HepG2 (cell line): ENCODE data around the gene DNAAF1. TPM values are rescaled to one million over a fixed set of nuclear protein-coding genes. Genes with fewer than 3 reads are reported as not detected.

Source experiments
- ATAC-seq: fragments of 200-7000 bp; cut with Tn5 transposase; 3 replicates; pipeline ENCODE4 v1.9.1; 2020; ENCODE audit warnings: mild to moderate bottlenecking, moderate library complexity
- BruUV-seq: library from RNA; stranded (reverse); fragments of 400-500 nt; replicated peaks from 2 replicates; lab custom pipeline; 2021; lab: Mats Ljungman, UMichigan
- CTCF ChIA-PET: fragments of 300-600 bp; formaldehyde crosslinking; extraction: SDS; loops from one replicate; lab custom pipeline; 2021; ENCODE audit warnings: low total read pairs, inconsistent platforms, low intra/inter-chr PET ratio; lab: Yijun Ruan, JAX
- POLR2A ChIA-PET: fragments of 350-600 bp; sonication (Branson Sonifier 250); formaldehyde crosslinking; loops from one replicate; lab custom pipeline; 2020; ENCODE audit warnings: antibody characterized with exemption, inconsistent platforms; lab: Yijun Ruan, JAX
- DNase-seq: peaks from one replicate; pipeline ENCODE4 v3.0.0-alpha.2; 2015; ENCODE audit warnings: low spot score
- FAIRE-seq: peaks from 3 replicates; lab custom pipeline; 2011; peaks lifted over from hg19 to GRCh38; lab: Jason Lieb, UNC
- H2AFZ ChIP-seq: one replicate; pipeline ENCODE4 v1.6.1; 2011; ENCODE audit warnings: low read length, inconsistent platforms
- H3K27ac ChIP-seq: fragments of 300-600 bp; 3 replicates; pipeline ENCODE4 v1.8.0; 2011; ENCODE audit warnings: mixed run types, mild to moderate bottlenecking, mixed read lengths, low read length, inconsistent platforms; ENCODE audit not compliant: insufficient read depth; ENCODE audit errors: extremely low read length
- H3K27me3 ChIP-seq, 2 experiments: fragments of 200-600 bp in 1 of 2; 2 replicates in 1 of 2; 3 replicates in 1 of 2; pipeline versions ENCODE4 v1.6.0 to v1.8.0; 2011; ENCODE audit warnings: low read length in 2 of 2, mild to moderate bottlenecking in 2 of 2, moderate library complexity in 2 of 2, inconsistent platforms in 1 of 2; ENCODE audit not compliant: insufficient read depth in 2 of 2, control insufficient read depth in 1 of 2
- H3K36me3 ChIP-seq, 2 experiments: fragments of 200-600 bp in 1 of 2; replicated peaks in 1 of 2; 2 replicates in 1 of 2; 3 replicates in 1 of 2; pipeline versions ENCODE4 v1.5.1 to v1.8.0; 2011; ENCODE audit warnings: low read length in 2 of 2, inconsistent platforms in 1 of 2; ENCODE audit not compliant: insufficient read depth in 2 of 2, control insufficient read depth in 1 of 2
- H3K4me1 ChIP-seq: 2 replicates; pipeline ENCODE4 v1.5.1; 2012; ENCODE audit warnings: low read length, inconsistent platforms; ENCODE audit not compliant: insufficient read depth
- H3K4me2 ChIP-seq: 2 replicates; pipeline ENCODE4 v1.6.0; 2011; ENCODE audit warnings: low read depth, low read length, inconsistent platforms
- H3K4me3 ChIP-seq, 3 experiments: fragments of 200-600 bp in 1 of 3; sonication (generic), shearing (Covaris generic) in 1 of 3; replicated peaks in 1 of 3; 2 replicates each; pipeline ENCODE4 v1.5.1; 2011 to 2016; ENCODE audit warnings: low read length in 3 of 3, inconsistent platforms in 2 of 3, low read depth in 2 of 3, mild to moderate bottlenecking in 2 of 3, control low read depth in 1 of 3, mixed read lengths in 1 of 3; ENCODE audit not compliant: insufficient read depth in 1 of 3
- H3K79me2 ChIP-seq: one replicate; pipeline ENCODE4 v1.6.1; 2011; ENCODE audit warnings: low read length, inconsistent platforms; ENCODE audit not compliant: insufficient read depth
- H3K9ac ChIP-seq: 2 replicates; pipeline ENCODE4 v1.6.0; 2011; ENCODE audit warnings: mild to moderate bottlenecking, low read depth, low read length, inconsistent platforms; ENCODE audit not compliant: insufficient read depth
- H3K9me3 ChIP-seq: 2 replicates; pipeline ENCODE4 v1.5.1; 2012; ENCODE audit warnings: mild to moderate bottlenecking, low read length
- H4K20me1 ChIP-seq: 2 replicates; pipeline ENCODE4 v1.6.0; 2011; ENCODE audit warnings: inconsistent platforms, mild to moderate bottlenecking, low read length, moderate library complexity; ENCODE audit not compliant: insufficient read depth
- ATF1 ChIP-seq: IDR thresholded peaks from 2 replicates; pipeline ENCODE4 v1.6.1; 2016; ENCODE audit warnings: mild to moderate bottlenecking, control low read depth
- CBX5 ChIP-seq: sonication (generic); formaldehyde crosslinking; IDR thresholded peaks from 2 replicates; pipeline ENCODE4 v1.4.0; 2020; ENCODE audit warnings: missing genetic modification reagents, borderline replicate concordance
- CEBPZ ChIP-seq: IDR thresholded peaks from 2 replicates; pipeline ENCODE4 v1.6.1; 2012; ENCODE audit warnings: low read length, improper control_type of control experiment
- E2F1 ChIP-seq: sonication (generic); formaldehyde crosslinking; IDR thresholded peaks from 2 replicates; pipeline ENCODE4 v1.5.0; 2020; ENCODE audit warnings: missing genetic modification reagents
- EEA1 ChIP-seq: sonication (generic); formaldehyde crosslinking; IDR thresholded peaks from 2 replicates; pipeline ENCODE4 v1.5.1; 2020; ENCODE audit warnings: mild to moderate bottlenecking, missing genetic modification reagents, borderline replicate concordance
- GFI1 ChIP-seq: sonication (generic); formaldehyde crosslinking; IDR thresholded peaks from 2 replicates; pipeline ENCODE4 v1.5.0; 2020; ENCODE audit warnings: missing genetic modification reagents, mild to moderate bottlenecking, borderline replicate concordance
- GPBP1L1 ChIP-seq: sonication (generic); formaldehyde crosslinking; IDR thresholded peaks from 2 replicates; pipeline ENCODE4 v1.5.0; 2020; ENCODE audit warnings: mild to moderate bottlenecking, missing genetic modification reagents
- NRL ChIP-seq: sonication (generic); formaldehyde crosslinking; IDR thresholded peaks from 2 replicates; pipeline ENCODE4 v1.5.0; 2020; ENCODE audit warnings: missing genetic modification reagents, mild to moderate bottlenecking, moderate library complexity, borderline replicate concordance
- RORA ChIP-seq: sonication (generic); formaldehyde crosslinking; IDR thresholded peaks from 2 replicates; pipeline ENCODE4 v1.5.0; 2020; ENCODE audit warnings: mild to moderate bottlenecking, missing genetic modification reagents, moderate library complexity
- TOPORS ChIP-seq: sonication (generic); formaldehyde crosslinking; IDR thresholded peaks from 2 replicates; pipeline ENCODE4 v1.8.0; 2023; ENCODE audit warnings: mild to moderate bottlenecking, missing genetic modification reagents
- ZFAT ChIP-seq: sonication (generic); formaldehyde crosslinking; conservative IDR thresholded peaks from 2 replicates; pipeline ENCODE4 v1.8.1; 2023; ENCODE audit warnings: missing genetic modification reagents, inconsistent platforms
- ZFP36L1 ChIP-seq: sonication (generic); formaldehyde crosslinking; IDR thresholded peaks from 2 replicates; pipeline ENCODE4 v1.8.0; 2022; ENCODE audit warnings: mild to moderate bottlenecking, missing genetic modification reagents, moderate library complexity
- ZNF275 ChIP-seq: sonication (generic); formaldehyde crosslinking; IDR thresholded peaks from 2 replicates; pipeline ENCODE4 v1.8.0; 2022; ENCODE audit warnings: missing genetic modification reagents, mild to moderate bottlenecking, inconsistent platforms, borderline replicate concordance
- ZNF354B ChIP-seq: sonication (generic); formaldehyde crosslinking; IDR thresholded peaks from 2 replicates; pipeline ENCODE4 v1.8.0; 2022; ENCODE audit warnings: mild to moderate bottlenecking, missing genetic modification reagents
- ZNF670 ChIP-seq: sonication (generic); formaldehyde crosslinking; IDR thresholded peaks from 2 replicates; pipeline ENCODE4 v1.8.0; 2022; ENCODE audit warnings: mild to moderate bottlenecking, missing genetic modification reagents, borderline replicate concordance
- ZSCAN9 ChIP-seq: IDR thresholded peaks from 2 replicates; pipeline ENCODE4 v1.6.1; 2016; ENCODE audit warnings: borderline replicate concordance
- WGBS: methylation state at CpG from one replicate; pipeline ENCODE4 v1.1.6; 2017; ENCODE audit warnings: low lambda C conversion rate; 5-methylcytosine and 5-hydroxymethylcytosine counted together
- in situ Hi-C: cut with HindIII; loops from 2 replicates; pipeline ENCODE4 v1.10.0; 2017; ENCODE audit warnings: low pct_unique_long_range_greater_than_20kb; ENCODE audit not compliant: extremely low pct_ligation_motif_present
- intact Hi-C: fragments of 100-400 bp; cut with micrococcal nuclease; formaldehyde crosslinking; loops from one replicate; pipeline ENCODE4 v1.10.0; 2022; ENCODE audit not compliant: unreplicated experiment
- polyA plus RNA-seq, 8 experiments: library from polyadenylated mRNA; depleted of rRNA in 3 of 8; stranded (reverse) in 7 of 8; unstranded in 1 of 8; fragments of >200 nt; fragmentation: Illumina TruSeq in 4 of 8; extraction: Trizol in 4 of 8; gene quantifications; 2 replicates each; pipeline versions ENCODE4 v1.2.1 to v1.2.3, GENCODE V29; 2011 to 2016; ENCODE audit warnings: low read depth in 4 of 8, missing spikeins in 1 of 8, mixed read lengths in 1 of 8; ENCODE audit not compliant: insufficient read depth in 1 of 8
- total RNA-seq, 5 experiments: library from RNA; depleted of rRNA; stranded (reverse); fragments of >200 nt; fragmentation: Illumina TruSeq; extraction: Trizol; gene quantifications; 2 replicates each; pipeline ENCODE4 v1.2.3, GENCODE V29; 2016; ENCODE audit warnings: low read depth in 1 of 5

Gene DNAAF1
- total and polyA plus RNA-seq, 2 of the 13 experiments (the other 11 are each of a cell fraction or from before 2014, with no cell fraction given), result 0.04 TPM; not detected in 1

- POLR2A ChIA-PET, result interaction anchor here (0.6 to 6.5 kb wide), 15 partner anchors 10 to 162 kb away, joined by 3 to 142 read pairs (median 6); partner anchors contain the start of genes DNAAF1, HSDL1, OSGIN1 and TAF1C
- CTCF ChIA-PET, result interaction anchor here (1.0 kb wide), 1 partner anchor 25 kb away, joined by 5 read pairs; no protein-coding TSS in a partner anchor
- intact Hi-C loops (loop anchor here (1.0 kb wide), 1 partner anchor 25 kb away; no protein-coding TSS in a partner anchor), in situ Hi-C loops (no loop called here)
- Histone ChIP-seq H3K4me2 (peak overlapping the region; percentile 89), H3K27me3 (peaks cover 0 to 3% of the 10 kb centered on the region in 2 experiments; a peak in 1 of 5 replicates), H4K20me1 (no peaks in the 10 kb centered on the region), H3K79me2 (peaks cover 56% of the 10 kb centered on the region), H3K9me3 (no peaks in the 10 kb centered on the region), H3K4me1 (peaks cover 30% of the 10 kb centered on the region), H3K4me3 (peak overlapping the region; percentile 92 to 99 (median 93)), H3K9ac (peak overlapping the region; percentile 94), H3K36me3 (peaks cover 0 to 1% of the 10 kb centered on the region in 2 experiments; a peak in 1 of 5 replicates), H2AFZ (no peak overlapping the region), H3K27ac (peak overlapping the region; percentile 85)
- DNase-seq (peak; percentile 54), ATAC-seq (peak; percentile 34), FAIRE-seq (no peak)
- BruUV-seq, result no TSS peak
- whole genome bisulfite sequencing, result under 1% methylated on average over 20 of the region's 57 CpGs
- TF ChIP-seq E2F1 (CRISPR knock-in tag) (peak; percentile 55; the same call in 1 of the 2 replicates), TOPORS (CRISPR knock-in tag) (no peak), EEA1 (no peak), ZSCAN9 (CRISPR knock-in tag) (no peak), ZNF275 (0 out of 2 replicates have a peak, but pooled peaks have one; percentile 9), ZNF670 (no peak), GPBP1L1 (CRISPR knock-in tag) (no peak), NRL (no peak), ZNF354B (CRISPR knock-in tag) (no peak), ATF1 (CRISPR knock-in tag) (no peak), ZFAT (CRISPR knock-in tag) (peak; percentile 84; the same call in 1 of the 2 replicates), RORA (CRISPR knock-in tag) (no peak), ZFP36L1 (CRISPR knock-in tag) (no peak), CEBPZ (no peak), CBX5 (no peak), GFI1 (CRISPR knock-in tag) (0 out of 2 replicates have a peak, but pooled peaks have one; percentile 9)
These were observed 29.0 kb upstream of the DNAAF1 start for GRCh38 chr16:84115919-84116719.
